Suppressor macrophage (primary cell): ENCODE measurements around the gene WDR75.
A peak's percentile ranks its signal among the peaks of the same experiment; 100 is the strongest.
"Not testable (repeated sequence)": the region's sequence is repeated elsewhere in the genome, so short reads cannot be mapped to it uniquely, and the experiment has no call there.

Source experiments
- DNase-seq, 4 experiments: peaks; one replicate each; pipeline ENCODE4 v3.0.0-alpha.2; 2020 to 2022
- total RNA-seq, 17 experiments: gene quantifications; one replicate each; lab custom pipeline; 2026; ENCODE audit warnings: mixed read lengths in 6 of 17, inconsistent platforms in 3 of 17; lab: John Stamatoyannopoulos, UW

Gene WDR75
- 11.8 to 52.1 (median 35.1) reads per million in 17 experiments for total RNA-seq

- peak; percentile 94 to 97 (median 96) for DNase-seq
These were observed at the start of gene WDR75 for GRCh38 chr2:189440947-189441708. WDR75 (plus strand) TSS chr2:189441474; CDS start chr2:189441493, 19 bp downstream.

DNA sequence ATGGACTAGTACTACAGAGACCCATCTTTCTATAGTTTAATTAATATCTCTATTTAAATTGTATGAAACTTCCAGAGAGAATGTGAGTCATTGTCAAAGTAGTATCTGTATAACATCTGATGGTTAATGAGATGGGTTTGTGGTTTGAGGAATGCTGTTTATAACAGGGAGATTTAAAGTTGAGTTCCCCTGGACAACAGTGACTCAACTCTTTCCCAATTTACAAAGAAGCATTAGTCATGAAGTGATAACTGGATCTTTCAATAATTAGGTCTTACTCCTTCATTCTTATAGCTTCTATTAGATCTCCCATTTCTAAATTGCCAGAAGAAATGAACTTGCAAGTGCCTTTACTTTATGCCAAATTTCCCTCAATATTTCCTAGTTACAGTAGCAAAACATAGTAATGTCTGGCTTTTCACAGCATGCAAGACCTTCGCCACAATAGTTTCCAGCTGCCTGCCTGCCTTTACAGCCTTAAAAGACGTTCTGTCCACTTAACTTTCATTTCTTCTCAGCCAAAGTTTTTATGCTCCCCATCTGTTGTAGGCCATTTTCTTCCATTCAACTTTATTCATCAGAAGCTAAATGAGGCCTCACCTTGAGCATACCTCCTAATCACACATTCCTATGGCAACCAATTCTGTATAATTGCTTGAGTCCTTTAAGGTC is 47.7 kb upstream of the WDR75 start:
- no peak for DNase-seq

DNA sequence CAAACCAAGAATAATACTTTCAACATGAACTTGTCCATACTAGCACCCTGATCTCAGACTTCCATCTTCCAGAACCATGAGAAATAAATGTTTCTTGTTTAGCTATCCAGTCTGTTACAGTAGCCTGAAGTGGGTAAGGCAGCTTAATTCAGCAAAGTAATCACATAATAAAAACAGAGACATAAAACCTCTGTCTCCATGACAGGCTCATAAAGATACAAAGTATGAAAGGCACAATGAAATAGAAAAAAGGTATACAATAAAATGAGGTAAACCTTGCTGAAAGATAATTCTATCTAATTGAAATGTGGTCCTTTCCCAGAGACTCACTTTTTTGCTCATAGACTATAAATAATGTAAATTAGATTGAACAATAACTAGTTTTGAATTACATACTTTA is 46.7 kb upstream of the WDR75 start:
- DNase-seq: no peak

GRCh38 chr2:189402932-189403331 is 38.3 kb upstream of the WDR75 start:
- no peak for DNase-seq

DNA sequence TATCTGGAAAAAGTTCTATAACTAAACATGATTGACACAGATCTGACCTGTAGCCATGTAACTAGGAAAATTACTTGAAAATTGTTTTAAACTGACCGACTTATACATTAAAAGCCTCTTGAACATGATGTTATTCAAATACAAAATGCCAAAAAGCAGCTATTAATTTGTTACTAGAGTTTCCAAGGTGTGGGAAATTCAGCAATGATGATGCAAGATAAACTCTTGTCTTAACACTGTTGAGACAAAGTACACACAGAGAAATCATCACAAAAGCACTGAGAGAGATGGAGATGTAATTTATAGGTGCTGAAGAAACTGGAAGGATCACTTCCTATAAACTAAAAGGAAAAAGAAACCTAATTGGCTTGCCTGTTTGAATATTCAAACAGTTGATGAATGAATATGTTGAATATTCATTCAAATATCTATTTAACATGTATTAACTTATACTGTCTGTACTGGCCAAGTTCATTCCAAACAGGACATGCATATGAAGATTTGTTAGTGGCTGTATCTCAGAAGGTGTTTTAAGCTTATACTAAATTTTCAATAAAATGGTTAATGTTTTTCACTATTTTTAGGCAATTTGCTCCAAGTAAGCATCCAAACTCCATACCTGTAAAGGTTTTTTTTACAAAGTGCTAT is 34.6 kb upstream of the WDR75 start:
- DNase-seq: no peak

GRCh38 chr2:189407281-189408209 is 33.7 kb upstream of the WDR75 start:
- no peak for DNase-seq

- DNase-seq: no peak
These were observed 33.0 kb upstream of the WDR75 start for GRCh38 chr2:189408294-189408693.

GRCh38 chr2:189409131-189409530 is 32.1 kb upstream of the WDR75 start:
- no peak for DNase-seq

- no peak for DNase-seq
These were observed 31.6 kb upstream of the WDR75 start for GRCh38 chr2:189409647-189410046.

GRCh38 chr2:189411860-189412259 is 29.4 kb upstream of the WDR75 start:
- DNase-seq: no peak

- DNase-seq: peak; percentile 48 to 66 (median 54)
These were observed 28.8 kb upstream of the WDR75 start for GRCh38 chr2:189412330-189412953.

- DNase-seq: no peak
These were observed 28.0 kb upstream of the WDR75 start for GRCh38 chr2:189413249-189413648.

DNA sequence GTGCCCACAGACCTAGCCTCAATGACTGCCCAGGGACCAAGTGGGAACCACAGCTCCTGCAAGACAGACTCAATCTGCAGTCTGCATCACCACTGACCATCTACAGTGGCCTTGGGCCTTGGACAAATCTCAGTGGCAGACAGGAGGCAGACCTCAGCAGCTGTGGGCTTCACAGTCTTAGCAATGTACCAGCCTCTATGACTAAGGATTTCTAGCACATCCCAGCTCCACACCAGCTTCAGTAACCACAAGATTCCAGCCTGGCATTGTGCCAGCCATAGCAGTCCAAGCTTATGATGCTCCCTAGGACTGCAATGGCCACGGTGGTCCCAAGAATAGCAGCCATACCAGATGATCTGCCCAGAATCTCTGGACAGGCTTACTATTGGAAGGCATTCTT is 19.6 kb upstream of the WDR75 start:
- no peak for DNase-seq

DNA sequence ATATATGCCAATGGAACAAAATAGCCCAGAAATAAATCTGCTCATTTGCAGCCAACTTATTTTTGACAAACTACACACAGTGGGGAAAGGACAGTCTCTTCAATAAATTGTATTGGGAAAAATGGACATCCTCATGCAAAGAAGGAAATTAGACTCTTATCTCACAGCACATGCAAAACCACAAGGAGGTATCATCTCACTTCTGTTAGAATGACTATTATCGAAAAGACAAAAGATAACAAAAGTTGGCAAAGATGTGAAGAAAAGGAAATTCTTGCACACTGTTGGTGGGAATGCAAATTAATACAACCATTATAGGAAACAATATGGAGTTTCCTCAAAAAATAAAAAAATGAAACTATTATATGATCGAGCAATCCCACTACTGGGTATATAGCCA is 16.3 kb upstream of the WDR75 start:
- no peak for DNase-seq

DNA sequence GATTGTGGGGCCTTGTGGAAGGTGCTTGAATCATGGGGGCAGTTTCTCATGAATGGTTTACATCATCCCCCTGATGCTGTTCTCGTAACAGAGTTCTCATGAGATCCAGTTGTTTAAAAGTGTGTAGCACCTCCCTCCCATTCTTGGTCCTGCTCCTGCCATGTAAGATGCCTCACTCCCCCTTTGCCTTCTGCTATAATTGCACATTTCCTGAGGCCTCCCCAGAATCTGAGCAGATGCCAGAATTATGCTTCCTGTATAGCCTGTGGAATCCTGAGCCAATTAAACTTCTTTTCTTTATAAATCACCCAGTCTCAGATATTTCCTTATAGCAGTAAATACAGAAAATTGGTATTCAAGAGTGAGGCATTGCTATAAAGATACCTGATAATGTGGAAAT is 15.6 kb upstream of the WDR75 start:
- no peak for DNase-seq

DNA sequence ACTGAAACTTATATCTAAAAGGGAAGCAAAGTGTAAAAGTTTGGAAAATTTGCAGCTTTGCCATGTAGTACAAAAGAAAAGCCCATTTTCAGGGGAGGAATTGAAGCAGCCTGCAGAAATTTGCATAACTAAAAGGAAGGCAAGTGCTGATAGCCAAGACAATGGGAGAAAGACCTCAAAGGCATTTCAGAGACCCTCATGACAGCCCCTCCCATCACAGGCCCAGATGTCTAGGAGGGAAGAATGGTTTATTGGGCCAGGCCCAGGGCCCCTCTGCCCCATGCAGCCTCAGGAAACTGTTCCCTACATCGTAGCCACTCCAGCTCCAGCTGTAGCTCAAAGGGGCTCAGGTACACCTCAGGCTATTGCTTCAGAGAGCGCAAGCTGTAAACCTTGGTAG is 14.4 kb upstream of the WDR75 start:
- no peak for DNase-seq

DNA sequence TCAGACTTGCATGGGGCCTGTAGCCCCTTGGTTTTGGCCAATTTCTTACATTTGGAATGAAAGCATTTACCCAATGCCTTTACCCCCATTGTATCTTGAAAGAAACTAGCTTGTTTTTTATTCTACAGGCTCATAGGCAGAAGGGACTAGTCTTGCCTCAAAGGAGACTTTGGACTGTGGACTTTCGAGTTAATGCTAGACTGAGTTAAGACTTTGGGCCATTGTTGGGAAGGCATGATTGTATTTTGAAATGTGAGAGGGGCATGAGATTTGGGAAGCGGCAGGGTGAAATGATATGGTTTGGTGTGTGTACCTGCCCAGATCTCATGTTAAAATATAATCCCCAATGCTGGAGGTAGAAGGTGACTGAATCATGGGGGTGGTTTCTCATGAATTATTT is 13.4 kb upstream of the WDR75 start:
- no peak for DNase-seq

GRCh38 chr2:189430448-189430847 is 10.8 kb upstream of the WDR75 start:
- not testable (repeated sequence) for DNase-seq

GRCh38 chr2:189435803-189436202 is 5.5 kb upstream of the WDR75 start:
- DNase-seq: not testable (repeated sequence)

DNA sequence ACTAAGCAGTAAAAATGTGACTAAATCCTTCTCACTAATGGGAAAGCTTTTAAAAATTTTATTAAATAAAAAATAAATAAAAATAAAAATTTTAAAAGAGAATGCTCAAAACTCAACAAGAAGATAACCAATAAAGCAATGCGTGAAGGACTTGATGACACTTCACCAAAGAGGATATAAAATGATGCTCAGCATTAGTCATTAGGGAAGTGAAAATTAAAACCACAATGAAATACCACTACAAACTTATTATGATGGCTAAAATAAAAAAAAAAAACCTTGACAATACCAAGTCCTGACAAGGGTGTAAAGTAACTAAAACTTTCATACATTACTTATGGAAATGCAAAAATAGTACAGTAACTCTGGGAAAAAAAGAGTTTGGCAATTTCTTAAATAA is 3.3 kb upstream of the WDR75 start:
- DNase-seq: peak in 2 of 4 experiments; percentile 54 to 58

DNA sequence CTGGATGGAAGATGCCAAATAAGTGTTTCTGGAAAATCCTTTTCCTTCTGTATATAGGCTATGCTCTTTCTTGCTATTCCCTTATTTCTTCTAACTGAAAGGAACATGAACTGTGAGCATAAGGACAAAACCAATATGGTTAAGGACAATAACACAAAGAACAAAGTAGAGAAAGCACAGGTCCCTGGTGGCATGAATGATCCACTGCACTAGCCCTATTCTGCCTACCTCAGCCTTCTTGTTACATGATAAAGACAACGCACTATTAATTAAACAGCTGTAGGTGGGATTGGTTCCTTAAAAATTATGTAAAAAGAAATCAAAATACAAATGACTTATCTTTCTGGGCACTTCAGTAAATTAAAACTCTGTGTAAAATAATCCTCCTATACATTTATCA is 1.9 kb upstream of the WDR75 start:
- no peak for DNase-seq

DNA sequence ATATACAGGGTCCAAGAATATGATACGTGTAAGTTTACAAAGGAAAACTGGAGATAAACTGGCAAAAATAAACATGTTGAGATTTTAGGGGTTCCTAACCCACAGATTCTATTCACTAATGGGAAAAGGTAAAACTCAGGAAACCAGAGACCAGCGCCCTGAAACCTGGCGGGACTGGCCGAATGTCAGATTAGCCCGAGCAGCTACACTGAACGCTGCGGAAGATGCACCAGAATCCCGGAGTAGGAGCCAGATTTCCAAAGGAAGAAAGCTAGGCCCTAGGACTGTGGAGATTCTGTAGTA is 679 bp upstream of the WDR75 start:
- no peak for DNase-seq
